ENCODE data around the gene SLC22A17.
"Not testable (repeated sequence)": the region's sequence is repeated elsewhere in the genome, so short reads cannot be mapped to it uniquely, and the experiment has no call there.

The SLC22A17 gene

DNA sequence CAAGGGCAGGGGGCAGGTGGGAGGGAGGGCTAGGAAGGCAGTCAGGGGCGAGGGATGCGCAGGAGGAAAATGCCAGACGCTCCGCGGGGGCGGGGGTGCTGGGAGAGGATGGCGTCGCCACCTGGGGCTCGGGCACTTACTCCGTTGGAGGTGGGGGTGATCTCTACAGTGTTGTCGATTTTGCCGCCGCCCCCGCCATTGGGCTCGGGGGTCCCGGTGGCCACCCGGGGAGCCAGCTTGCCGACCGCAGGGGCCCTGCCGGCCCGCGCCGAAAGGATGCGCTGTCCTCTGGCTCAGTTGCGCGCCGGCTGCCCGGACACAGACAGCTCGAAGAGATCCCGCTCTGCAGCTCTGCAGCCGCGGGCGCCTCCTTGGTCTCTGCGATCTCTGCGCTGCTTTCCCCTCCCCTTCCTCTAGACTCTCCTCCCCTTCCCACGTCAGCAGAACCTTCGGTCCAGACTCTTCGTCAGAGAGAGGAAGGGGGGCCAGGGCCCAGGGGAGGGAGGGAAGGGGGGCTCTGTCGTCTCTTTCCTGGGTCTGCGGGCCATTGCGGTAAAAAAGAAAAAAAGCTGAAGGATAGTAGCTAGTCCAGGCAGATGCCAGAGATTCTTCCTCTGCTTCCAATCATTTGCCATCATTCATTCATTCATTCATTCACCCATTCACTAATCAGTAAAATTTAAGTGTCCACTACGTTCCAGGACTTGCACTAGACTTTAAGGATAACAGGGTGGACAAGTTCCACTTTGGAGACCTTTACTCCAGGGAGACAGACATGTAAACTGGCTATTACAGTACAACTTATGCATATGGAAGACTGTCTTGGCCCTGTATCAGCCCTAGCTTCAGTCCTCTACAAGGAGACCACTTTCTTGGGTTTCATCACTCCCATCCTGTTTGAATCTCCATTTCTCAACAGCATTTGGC lies at the start of gene SLC22A17:
Gene SLC22A17, minus strand, starts transcription at position 382 of the 927 bp plus-strand sequence.
- DNase-seq, result peak; percentile 46 to 77

DNA sequence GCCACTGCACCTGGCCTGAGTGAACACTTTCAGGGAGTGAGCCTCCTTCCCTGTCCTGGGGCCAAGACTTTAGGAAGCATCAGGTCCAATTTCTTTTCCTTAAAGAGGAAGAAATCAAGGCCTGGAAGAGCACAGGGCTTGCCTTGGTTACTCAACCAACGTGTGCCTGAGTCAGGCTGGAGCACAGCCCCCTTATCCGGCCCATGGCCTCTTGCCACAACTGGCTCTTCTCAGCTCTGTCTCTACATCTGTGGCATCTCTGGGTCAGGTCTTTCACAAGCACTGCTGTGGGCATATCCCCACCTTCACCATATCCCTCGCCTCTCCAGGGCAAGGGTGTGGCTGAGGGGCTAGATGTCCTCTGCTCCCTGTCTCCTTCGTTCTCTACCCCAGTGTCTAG lies 48.6 kb upstream of the SLC22A17 start:
- DNase-seq, result no peak

DNA sequence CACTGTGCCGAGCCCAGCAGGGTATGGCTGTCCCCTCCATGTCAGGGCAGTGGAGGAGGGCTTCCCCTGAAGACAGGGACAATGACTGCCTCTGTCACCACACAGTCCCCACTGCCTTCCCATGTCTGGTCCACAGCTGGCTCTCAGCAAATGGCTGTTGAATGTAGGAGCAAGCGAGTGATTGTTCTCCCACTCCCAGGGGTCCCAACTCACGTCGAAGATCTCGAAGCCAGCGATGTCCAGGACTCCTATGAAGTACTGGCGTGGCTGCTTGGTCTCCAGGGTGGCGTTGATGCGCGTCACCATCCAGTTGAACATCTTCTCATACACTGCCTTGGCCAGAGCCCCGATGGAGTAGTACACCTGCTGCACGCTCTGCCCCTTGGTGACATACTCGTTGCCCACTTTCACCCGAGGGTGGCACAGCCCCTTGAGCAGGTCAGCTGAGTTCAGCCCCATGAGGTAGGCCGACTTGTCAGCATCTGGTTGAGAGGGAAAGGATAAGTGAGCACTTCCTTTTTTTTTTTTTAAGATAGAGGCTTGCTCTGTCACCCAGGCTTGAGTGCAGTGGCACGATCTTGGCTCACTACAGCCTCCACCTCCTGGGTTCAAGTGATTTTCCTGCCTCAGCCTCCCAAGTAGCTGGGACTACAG lies 47.9 kb upstream of the SLC22A17 start:
- not testable (repeated sequence) for DNase-seq

DNA sequence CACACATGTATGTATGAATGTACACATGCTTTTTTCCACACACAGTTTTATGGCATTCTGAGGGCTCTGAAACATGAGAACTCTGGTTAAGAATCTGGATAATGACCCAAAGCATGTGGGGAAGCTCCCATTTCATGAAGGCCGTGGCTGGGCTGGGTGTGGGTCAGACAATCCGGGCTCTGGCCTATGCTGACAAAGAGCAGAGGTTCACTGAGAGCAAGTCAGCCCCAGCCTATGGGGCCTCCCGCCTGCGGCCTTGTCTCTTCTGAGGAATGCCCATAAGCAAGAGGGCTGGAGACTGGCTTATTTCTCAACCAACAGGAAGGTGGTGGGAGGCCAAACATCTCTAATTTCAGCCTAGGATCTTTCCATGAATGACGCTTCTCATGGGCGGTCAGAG lies 46.9 kb upstream of the SLC22A17 start:
- DNase-seq, result no peak

DNA sequence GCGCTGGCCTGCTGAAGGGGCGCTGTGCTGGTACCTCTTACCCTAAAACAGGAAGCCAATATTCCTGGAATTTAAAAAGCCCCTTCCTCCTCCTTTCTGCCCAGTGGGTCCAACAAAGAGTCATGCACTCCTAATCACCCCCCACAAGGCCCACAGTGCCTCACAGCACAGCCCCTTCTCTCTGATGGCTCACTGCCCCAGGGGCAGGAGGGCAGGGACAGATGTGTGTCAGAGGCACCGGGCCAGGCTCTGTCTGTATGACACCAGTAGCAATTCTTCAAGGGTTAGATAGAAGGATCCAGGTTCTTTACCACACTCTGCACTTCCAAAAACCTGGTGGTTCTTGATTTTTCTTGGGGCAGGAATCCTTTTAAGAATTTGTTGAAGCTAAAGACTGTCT lies 46.4 kb upstream of the SLC22A17 start:
- no peak for DNase-seq

DNA sequence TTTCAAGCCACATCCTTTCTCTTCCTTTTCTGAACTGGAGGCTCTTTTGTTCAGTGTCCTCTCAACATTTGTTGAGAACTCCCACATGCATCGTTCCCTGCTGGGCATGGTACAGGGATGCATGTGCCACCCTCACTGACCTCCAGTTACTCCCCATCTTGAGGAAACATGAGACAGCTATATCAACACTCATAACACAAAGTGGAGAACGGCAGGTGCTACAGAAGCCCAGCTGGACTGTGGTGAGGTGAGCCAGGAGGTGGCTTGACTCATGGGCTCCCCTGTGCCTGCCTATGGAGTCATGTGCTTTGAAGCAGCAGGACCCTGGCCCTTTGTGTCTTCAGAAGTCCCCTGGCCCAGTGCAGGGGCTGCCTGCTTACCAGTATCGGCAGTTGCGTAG lies 45.7 kb upstream of the SLC22A17 start:
- DNase-seq, result no peak

DNA sequence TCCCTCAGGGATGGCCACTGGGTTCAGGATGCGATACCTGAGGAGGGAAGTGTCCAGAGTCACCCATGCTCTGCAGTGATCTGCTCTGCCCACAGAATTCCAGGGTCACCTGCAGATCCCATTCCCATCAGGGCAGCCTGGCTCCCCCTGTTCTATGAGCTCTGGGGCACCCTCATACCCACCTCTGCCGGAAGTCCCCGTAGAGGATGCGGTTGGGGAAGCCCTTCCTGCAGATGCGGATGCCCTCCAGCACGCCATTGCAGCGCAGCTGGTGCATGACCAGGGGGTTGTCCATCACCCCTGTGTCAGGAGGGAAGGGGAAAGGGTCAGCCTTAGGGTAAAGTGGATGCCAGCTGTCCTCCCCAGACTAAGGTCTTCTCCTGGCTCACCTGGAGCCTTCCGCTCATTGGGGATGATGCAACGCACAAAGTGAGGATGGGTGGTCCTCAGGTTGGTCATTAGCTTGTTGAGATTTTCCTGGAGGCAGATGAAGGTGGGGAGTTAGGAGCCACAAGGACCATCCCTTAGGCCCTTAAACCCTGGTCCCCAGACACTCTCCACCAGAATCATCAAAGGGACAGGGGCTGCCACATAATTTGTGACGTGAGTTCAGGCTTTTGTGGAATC lies 44.2 kb upstream of the SLC22A17 start:
- no peak for DNase-seq

DNA sequence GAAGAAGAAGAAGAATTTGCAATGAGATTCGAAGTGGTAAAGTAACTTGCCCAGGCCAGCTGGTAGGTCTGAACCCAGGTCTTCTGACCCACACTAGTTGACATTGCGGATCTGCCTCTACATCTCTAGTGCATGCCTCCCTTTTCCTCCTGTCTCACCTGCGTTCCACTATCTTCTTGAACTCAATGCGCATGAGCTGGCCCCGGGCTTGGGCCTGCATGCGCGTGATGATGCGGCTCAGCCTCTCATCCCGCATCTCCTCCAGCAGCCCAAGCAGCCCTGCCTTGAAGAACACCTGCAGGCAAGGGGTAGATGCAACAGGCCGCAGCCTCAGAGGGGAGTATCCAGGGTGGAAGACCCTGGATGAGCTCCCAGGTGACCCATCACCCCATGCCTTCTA lies 43.4 kb upstream of the SLC22A17 start:
- DNase-seq, result no peak

DNA sequence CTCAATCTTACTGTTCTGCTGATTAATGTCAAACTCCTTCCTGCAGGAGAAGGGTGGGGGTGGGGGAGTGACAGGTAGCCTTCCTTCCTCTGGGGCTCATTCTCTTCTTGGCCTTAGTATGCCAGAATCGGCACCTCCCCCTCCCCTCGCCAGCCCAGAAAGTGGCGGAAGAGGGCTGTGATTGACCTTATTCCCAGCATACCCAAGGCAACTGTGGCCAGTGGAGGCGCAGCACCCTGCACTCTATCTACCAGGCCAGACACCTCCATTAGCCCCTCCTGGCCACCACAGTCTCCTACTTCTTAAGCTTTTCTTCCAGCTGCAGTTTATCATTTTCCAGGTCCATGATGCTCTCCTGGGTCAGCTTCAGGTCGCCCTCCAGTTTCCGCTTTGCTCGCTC lies 39.9 kb upstream of the SLC22A17 start:
- no peak for DNase-seq

DNA sequence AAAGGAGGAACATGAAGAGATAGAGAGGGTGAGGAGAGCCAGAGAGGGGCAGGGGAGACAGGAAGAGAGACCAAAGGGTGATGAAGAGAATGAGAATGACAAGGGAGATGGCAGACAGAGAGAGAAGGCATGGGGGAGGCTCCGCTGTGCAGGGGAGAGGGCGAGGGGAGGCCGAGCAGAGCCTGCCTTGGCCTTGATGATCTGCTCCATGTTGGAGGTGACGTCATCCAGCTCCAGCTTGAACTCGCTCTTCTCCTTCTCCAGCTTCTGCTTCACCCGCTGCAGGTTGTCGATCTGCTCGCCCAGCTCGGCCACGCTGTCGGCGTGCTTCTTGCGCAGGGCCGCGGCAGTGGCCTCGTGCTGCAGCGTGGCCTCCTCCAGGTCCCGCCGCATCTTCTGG lies 37.2 kb upstream of the SLC22A17 start:
- DNase-seq, result not testable (repeated sequence)

DNA sequence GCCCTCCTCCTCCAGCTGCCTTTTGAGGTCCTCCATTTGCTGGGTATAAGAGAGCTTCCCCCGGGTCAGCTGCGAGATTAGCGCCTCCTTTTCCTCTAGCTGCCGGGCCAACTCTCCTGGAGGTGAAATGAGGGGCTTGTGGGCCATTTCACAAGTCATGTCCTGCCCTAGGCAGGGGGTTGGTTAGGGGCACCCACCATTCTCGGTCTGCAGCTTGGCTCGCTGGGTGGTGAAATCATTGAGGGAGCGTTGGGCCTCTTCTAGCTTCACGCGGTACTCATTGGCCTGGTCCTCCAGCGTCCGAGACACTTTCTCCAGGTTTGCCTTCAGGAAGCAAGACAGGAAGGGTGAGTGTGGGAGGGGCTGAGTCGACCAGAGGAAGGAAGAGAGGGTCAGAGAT lies 36.7 kb upstream of the SLC22A17 start:
- no peak for DNase-seq

DNA sequence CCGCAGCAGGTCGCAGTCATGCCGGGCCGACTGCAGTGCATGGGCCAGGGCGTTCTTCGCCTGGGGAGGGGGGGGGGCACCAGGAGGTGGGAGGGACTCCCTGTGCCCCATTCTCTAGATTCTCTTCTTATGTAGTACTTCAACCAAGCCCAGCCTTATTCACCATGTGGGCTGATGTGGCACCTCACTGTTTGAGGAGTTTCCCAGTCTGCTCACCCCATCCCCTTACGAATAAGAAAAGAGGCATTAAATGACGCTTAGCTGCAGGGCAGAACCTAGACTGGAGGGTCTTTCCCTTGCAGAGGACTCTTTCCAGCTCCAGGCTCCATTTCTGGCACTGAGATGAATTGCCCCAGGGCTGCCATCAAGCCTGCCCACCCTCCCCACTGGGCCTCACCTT lies 36.3 kb upstream of the SLC22A17 start:
- DNase-seq, result no peak

DNA sequence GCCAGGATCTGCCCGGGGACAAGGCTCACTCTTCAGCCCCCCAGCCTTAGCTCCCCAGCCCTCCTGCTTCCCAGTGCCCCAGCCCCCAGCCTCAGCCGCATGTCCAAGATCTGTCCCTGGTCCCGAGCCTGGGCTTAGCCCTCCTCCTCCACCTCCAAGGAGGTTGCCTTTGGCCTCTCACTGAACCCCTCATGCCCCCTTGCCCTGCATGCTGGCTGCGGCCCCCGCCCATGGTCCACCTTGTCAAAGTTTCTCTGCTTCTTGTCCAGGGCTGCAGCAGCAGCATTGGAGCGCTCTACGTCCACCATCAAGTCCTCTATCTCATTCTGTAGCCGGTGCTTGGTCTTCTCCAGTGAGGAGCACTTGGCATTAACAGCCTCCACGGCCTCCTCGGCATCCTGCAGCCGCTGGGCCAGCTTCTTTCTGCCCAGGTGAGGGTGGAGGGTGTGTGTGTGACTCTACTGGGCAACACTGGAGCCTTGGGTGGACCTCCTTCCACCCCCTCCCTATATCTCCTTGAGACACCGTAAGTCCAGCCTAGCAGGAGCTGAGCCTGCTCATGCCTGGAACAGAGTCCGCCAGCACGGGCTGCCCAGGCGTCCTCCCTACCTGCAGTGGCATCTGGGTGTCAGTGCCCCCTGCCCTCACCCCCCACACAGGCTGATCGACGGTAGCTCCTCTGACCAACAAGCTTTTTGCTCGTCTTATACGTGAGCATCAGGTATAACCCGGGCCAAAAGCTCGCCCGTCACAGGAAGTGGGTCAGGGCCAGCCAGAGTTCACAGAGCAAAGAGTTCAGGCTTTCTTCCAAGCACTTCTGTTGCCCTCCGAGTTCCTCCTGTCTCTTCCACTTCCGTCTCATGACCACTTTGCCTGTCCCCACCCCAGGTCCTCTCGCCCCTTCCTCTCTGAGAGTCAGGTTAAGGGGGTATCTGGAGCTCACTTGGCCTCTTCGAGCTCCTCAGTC lies 35.5 kb upstream of the SLC22A17 start:
- DNase-seq, result no peak

DNA sequence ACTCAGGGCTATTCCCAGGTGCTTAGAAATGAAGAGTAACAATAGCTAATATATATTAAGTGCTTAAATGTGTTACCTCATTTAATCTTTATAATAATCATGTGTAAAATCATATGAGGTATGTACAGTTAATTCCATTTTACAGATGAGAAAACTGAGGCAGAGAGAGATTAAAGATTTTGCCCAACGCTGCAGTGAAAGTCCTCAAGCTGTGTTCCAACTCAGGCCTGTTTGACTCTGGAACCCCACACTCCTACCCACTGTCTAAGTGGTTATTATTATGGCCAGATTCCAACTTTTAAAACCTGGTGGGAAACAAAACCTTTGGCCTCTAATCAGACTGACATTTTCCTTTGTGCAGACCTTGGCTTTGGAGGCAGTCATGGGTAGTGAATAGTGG lies 34.3 kb upstream of the SLC22A17 start:
- DNase-seq, result no peak

DNA sequence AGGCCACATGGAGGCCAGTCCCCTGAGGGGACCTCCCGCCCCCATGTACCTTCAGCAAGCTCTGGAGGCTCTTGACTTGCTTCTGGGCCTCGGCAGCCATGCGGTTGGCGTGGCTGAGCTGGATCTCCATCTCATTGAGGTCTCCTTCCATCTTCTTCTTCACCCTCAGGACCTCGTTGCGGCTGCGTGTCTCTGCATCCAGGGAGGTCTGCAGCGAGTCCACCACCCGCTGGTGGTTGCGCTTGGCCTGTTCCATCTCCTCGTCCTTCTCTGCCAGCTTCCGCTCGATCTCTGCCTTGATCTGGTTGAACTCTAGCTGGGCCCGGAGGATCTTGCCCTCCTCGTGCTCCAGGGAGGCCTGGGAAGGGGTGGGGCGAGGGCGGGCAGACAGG lies 33.6 kb upstream of the SLC22A17 start:
- DNase-seq, result not testable (repeated sequence)

DNA sequence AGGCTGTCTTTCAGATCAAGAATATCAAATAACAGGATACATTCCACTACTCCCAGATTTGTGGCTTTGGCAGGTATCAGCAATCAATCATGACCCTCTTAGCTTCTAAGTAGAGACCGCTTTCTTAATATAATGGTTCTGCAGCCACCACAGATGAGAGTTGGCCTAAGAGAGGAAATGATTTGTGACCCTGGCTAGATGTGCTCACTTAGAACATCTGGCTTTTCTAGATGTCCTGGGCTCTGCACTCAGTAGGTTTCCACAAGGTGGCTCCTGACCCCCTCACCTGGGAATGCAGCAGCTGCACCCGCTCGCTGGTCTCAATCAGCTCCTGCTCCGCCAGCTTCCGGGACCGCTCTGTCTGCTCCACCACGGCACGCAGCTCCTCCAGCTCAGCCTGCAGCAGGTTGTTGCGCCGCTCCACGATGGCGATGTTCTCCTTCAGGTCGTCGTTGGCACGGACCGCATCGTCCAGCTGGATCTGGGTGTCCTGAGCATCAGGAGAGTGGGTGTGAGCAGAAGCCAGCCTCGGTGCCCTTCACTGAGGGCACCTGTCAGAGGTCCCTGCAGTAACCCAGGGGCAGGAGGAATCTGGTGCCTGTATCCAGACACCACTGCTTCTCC lies 33.1 kb upstream of the SLC22A17 start:
- DNase-seq, result no peak

DNA sequence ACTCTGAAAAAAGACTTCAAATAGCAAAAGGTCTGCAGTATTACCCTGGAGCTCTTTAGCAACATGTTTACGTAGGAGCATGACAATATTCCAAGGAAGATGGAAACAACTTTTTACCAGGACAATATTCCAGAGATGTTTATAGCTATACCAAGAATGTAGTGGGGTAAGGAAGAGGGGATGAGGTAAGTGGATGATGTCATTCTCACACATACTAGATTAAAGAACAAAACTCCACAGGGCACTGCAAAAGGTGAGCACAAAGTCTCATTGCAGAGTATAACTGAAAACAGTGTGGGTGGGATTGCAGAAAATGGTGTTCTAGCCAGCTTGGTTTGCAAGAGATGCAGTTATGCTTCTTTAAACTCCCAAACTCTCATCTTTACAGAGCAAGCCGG lies 32.6 kb upstream of the SLC22A17 start:
- DNase-seq, result no peak

DNA sequence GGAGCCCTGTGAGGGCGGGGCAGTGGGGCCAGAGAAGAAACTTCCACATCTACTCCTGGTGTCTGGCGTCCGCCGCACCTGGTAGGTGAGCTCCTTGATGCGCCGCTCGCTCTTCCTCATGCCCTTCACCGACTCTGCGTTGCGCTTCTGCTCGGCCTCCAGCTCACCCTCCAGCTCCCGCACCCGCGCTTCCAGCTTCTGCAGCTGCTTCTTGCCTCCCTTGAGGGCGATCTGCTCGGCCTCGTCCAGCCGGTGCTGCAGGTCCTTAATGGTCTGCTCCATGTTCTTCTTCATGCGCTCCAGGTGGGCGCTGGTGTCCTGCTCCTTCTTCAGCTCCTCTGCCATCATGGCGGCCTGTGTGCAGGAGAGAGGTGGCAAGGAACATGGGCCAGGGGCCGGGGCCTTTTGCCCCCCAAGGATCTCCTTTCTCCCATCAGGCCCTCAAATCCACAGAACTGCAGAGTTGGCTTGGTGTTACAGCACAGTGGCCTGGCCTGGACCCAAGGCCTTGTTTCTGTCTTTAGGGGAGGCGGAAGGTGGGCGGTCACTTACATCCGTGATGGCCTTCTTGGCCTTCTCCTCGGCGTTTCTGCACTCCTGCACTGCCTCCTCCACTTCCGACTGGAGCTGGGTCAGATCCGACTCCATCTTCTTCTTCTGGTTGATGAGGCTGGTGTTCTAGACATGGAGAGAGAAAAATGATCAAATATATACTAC lies 31.8 kb upstream of the SLC22A17 start:
- no peak for DNase-seq

DNA sequence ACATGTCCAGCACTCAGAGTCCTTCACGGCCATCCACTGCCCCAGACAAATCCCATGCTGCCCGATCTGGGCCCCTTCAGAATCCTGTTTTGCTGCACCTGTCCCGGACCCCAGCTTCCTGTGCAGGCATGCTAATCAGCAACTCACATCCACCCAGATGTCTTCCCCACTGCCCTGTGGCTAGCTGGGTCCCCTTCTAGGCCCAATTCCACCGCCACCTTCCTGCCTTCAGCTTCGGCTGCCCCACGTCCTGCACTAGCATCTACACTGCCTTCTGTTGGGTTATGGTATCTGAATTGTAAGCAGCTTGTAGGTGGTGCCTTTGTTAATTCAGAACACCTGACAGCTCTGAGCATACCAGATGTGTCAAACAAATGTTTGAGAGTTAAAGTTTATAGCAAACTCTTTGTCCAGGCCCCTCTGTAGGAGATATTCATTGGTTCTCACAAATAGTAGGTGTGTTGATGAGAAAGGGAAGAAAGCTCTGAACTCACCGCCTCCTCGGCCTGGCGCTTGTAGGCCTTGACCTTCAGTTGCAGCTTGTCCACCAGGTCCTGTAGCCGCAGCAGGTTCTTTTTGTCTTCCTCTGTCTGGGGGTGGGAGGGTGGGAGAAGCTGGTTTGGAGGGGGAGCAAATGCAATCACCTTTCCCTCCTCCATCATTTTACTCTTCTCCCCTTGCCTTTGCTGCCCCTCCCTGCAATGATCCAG lies 30.2 kb upstream of the SLC22A17 start:
- DNase-seq, result no peak

DNA sequence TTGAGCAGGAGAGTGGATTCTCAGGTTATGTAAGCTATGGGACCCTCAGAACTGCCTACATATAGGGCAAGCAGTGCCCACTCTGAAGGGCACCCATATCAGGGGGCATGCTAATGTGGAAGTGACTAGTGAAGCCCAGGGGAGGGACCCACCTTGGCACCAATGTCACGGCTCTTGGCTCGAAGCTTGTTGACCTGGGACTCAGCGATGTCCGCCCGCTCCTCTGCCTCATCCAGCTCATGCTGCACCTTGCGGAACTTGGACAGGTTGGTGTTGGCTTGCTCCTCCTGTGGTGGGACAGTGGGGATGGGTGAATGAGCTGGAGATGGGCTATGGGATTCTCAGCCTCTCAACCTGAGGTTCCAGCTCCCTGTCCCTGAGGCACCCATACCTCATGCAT lies 29.6 kb upstream of the SLC22A17 start:
- no peak for DNase-seq

DNA sequence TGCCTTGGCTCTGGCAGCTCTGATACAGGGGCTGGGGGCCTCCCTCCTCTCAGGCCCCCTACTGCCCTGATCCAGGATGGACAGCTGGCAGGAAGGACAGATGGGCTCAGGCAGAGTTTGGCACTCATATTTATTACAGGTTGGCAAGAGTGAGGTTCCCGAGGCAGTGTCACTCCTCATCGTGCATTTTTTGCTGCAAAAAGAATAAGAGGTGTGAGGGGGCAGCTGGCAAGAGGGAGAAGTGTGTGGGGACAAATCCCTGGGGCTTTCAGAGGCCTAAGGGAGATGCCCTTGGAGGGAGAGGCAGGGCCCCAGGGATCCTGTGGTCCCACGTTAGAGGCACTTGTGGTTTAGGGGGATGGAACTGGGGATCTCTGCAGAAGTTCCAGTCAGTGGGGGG lies 29.2 kb upstream of the SLC22A17 start:
- peak in 1 of 2 experiments; percentile 72 for DNase-seq

All from SW 1271 (cell line).